Measurements from ENCODE around the gene POU3F1. TPM values are rescaled to one million over a fixed set of nuclear protein-coding genes. Genes with fewer than 3 reads are reported as not detected.

Gene POU3F1
- total RNA-seq, 3 donors from 2014 or later = 0.91 to 1.3 (median 1.0) TPM

- no peaks in the 10 kb centered on the region for H3K36me3 Mint-ChIP-seq (ENCODE audit: insufficient read depth)
- DNase-seq = no peak
- no peaks in the 10 kb centered on the region for H3K4me1 Mint-ChIP-seq (ENCODE audit: low read depth)
- H3K4me3 Mint-ChIP-seq = no peak overlapping the region
- H3K27me3 Mint-ChIP-seq (ENCODE audit: low read depth) = peaks cover 3% of the 10 kb centered on the region
- ATAC-seq = no peak
- H3K9me3 Mint-ChIP-seq = no peaks in the 10 kb centered on the region
Measured at GRCh38 chr1:38082769-38083263, 36.2 kb upstream of the POU3F1 start.

GRCh38 chr1:38079019-38079418 lies 32.4 kb upstream of the POU3F1 start:
- H3K4me3 Mint-ChIP-seq = no peak overlapping the region
- peaks cover 7% of the 10 kb centered on the region for H3K27me3 Mint-ChIP-seq (ENCODE audit: low read depth)
- H3K36me3 Mint-ChIP-seq (ENCODE audit: insufficient read depth) = no peaks in the 10 kb centered on the region
- ATAC-seq (no peak), DNase-seq (no peak)
- no peaks in the 10 kb centered on the region for H3K4me1 Mint-ChIP-seq (ENCODE audit: low read depth)
- H3K9me3 Mint-ChIP-seq = no peaks in the 10 kb centered on the region

DNA sequence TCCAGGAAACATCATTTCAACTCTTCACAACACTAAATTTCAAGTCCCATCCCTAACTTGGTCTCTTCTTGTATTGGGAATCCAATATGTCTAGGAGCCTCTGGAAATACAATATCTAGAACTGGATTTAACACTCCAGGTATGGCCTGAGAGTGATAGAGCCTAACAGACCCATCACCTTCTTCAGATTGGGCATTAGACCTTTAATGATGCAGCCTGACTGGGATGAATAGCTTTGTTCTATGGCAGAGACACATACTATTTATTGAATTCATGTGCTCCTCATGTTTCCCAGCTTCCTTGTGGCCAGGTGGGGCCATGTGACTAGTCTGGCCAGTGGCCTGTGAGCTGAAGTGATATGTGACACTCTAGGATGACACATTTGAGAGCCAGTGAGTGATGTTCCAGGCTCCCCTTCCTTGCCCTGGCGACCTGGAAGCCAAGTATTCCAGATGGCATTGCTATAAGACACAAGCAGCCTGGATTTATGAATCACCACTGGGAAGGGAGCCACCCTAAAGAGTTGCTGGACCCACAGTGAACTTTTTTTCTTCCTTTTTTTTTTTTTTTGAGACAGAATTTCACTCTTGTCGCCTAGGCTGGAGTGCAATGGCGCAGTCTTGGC lies 31.0 kb upstream of the POU3F1 start:
- no peak overlapping the region for H3K4me3 Mint-ChIP-seq
- H3K36me3 Mint-ChIP-seq (ENCODE audit: insufficient read depth) = no peaks in the 10 kb centered on the region
- H3K4me1 Mint-ChIP-seq (ENCODE audit: low read depth) = no peaks in the 10 kb centered on the region
- DNase-seq = no peak
- no peaks in the 10 kb centered on the region for H3K9me3 Mint-ChIP-seq
- no peak for ATAC-seq
- H3K27me3 Mint-ChIP-seq (ENCODE audit: low read depth) = peaks cover 11% of the 10 kb centered on the region

DNA sequence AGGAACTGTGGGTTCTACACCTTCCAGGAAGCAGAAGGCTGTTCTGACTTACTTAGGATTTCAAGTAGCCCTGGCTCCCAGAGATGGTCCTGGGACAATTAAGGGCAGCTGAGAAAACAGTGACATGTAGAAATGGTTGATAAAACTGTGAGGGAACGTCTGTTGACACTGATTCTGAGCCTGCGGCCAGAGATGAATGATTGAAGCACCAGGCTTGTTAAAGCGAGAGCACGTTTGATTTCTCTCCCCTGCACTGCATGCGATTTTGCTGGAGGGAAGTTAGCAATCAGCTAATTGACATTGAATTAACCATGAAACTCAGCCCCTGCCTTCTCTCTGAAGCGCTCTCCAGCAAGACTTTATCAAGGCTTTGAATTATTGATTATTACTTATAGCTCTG lies 29.9 kb upstream of the POU3F1 start:
- H3K27me3 Mint-ChIP-seq (ENCODE audit: low read depth) = peaks cover 18% of the 10 kb centered on the region
- DNase-seq (no peak), ATAC-seq (no peak)
- H3K9me3 Mint-ChIP-seq = no peaks in the 10 kb centered on the region
- H3K4me3 Mint-ChIP-seq = no peak overlapping the region
- H3K4me1 Mint-ChIP-seq (ENCODE audit: low read depth) = no peaks in the 10 kb centered on the region
- no peaks in the 10 kb centered on the region for H3K36me3 Mint-ChIP-seq (ENCODE audit: insufficient read depth)

- H3K4me1 Mint-ChIP-seq (ENCODE audit: low read depth) = no peaks in the 10 kb centered on the region
- ATAC-seq (no peak), DNase-seq (no peak)
- H3K9me3 Mint-ChIP-seq = no peaks in the 10 kb centered on the region
- peaks cover 20% of the 10 kb centered on the region for H3K27me3 Mint-ChIP-seq (ENCODE audit: low read depth)
- H3K36me3 Mint-ChIP-seq (ENCODE audit: insufficient read depth) = no peaks in the 10 kb centered on the region
- no peak overlapping the region for H3K4me3 Mint-ChIP-seq
Measured at GRCh38 chr1:38076038-38076437, 29.4 kb upstream of the POU3F1 start.

- ATAC-seq (no peak), DNase-seq (no peak)
- Mint-ChIP-seq H3K4me1 (ENCODE audit: low read depth) (no peaks in the 10 kb centered on the region), H3K36me3 (ENCODE audit: insufficient read depth) (no peaks in the 10 kb centered on the region), H3K27me3 (ENCODE audit: low read depth) (peaks cover 28% of the 10 kb centered on the region), H3K9me3 (no peaks in the 10 kb centered on the region), H3K4me3 (no peak overlapping the region)
Measured at GRCh38 chr1:38075191-38075590, 28.6 kb upstream of the POU3F1 start.

GRCh38 chr1:38074302-38074677 lies 27.7 kb upstream of the POU3F1 start:
- H3K36me3 Mint-ChIP-seq (ENCODE audit: insufficient read depth) = no peaks in the 10 kb centered on the region
- H3K4me3 Mint-ChIP-seq = no peak overlapping the region
- DNase-seq (no peak), ATAC-seq (no peak)
- no peaks in the 10 kb centered on the region for H3K9me3 Mint-ChIP-seq
- peaks cover 31% of the 10 kb centered on the region for H3K27me3 Mint-ChIP-seq (ENCODE audit: low read depth)
- no peaks in the 10 kb centered on the region for H3K4me1 Mint-ChIP-seq (ENCODE audit: low read depth)

- Mint-ChIP-seq H3K4me3 (no peak overlapping the region), H3K27me3 (ENCODE audit: low read depth) (peaks cover 31% of the 10 kb centered on the region), H3K4me1 (ENCODE audit: low read depth) (no peaks in the 10 kb centered on the region), H3K36me3 (ENCODE audit: insufficient read depth) (no peaks in the 10 kb centered on the region), H3K9me3 (no peaks in the 10 kb centered on the region)
- ATAC-seq (no peak), DNase-seq (no peak)
Measured at GRCh38 chr1:38073534-38074301, 27.1 kb upstream of the POU3F1 start.

- ATAC-seq = no peak
- H3K4me3 Mint-ChIP-seq = no peak overlapping the region
- no peaks in the 10 kb centered on the region for H3K4me1 Mint-ChIP-seq (ENCODE audit: low read depth)
- no peaks in the 10 kb centered on the region for H3K36me3 Mint-ChIP-seq (ENCODE audit: insufficient read depth)
- H3K9me3 Mint-ChIP-seq = no peaks in the 10 kb centered on the region
- H3K27me3 Mint-ChIP-seq (ENCODE audit: low read depth) = peaks cover 35% of the 10 kb centered on the region
- no peak for DNase-seq
Measured at GRCh38 chr1:38072858-38073257, 26.3 kb upstream of the POU3F1 start.

DNA sequence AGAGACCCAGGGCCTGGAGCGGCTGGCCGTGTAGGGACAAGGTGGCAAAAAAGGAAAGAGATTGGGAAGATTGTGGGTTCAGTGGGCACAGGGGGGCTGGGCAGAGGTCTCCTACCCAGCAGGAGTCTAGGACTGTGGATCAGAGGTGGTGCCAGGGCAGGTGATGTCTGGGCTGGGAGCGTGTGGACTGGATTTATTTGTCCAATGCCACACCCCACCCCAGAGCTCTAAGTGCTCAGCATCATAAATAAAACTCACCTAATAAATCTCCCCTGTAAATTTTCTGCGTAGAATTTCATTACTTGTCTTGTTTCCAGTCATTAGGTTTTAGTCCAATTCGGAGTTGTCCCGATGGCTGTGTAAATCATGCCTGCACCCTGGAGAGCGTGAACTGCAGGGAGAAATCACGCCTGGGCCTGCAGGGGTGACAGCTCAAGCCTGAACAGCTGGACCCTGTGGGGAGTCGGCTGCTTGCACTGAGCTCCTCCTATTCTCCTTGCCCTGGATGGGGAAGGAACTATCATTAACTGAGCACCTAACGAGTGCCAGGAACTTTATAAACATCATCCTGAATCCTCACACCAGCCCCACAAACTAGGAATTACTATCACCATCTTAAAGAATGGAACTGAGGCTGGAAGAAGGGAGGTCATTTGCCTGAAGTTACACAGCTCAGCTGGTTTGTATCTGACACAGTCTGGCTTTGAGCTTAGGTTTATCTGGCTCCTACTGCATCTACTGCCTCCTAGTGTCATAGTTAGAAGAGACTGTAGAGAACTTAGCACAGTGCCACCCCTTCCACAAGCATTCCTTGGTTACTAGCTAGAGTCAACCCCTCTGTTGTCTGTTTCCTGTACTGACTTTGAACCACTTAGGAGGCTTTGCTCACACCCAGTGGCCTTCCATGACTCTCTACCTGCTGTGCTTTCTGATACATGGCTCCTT lies 25.0 kb upstream of the POU3F1 start:
- no peaks in the 10 kb centered on the region for H3K9me3 Mint-ChIP-seq
- DNase-seq (no peak), ATAC-seq (peak; percentile 84 to 86)
- H3K27me3 Mint-ChIP-seq (ENCODE audit: low read depth) = peaks cover 41% of the 10 kb centered on the region
- H3K4me3 Mint-ChIP-seq = no peak overlapping the region
- no peaks in the 10 kb centered on the region for H3K4me1 Mint-ChIP-seq (ENCODE audit: low read depth)
- no peaks in the 10 kb centered on the region for H3K36me3 Mint-ChIP-seq (ENCODE audit: insufficient read depth)

- no peak overlapping the region for H3K4me3 Mint-ChIP-seq
Measured at GRCh38 chr1:38068980-38069340, 22.4 kb upstream of the POU3F1 start.

DNA sequence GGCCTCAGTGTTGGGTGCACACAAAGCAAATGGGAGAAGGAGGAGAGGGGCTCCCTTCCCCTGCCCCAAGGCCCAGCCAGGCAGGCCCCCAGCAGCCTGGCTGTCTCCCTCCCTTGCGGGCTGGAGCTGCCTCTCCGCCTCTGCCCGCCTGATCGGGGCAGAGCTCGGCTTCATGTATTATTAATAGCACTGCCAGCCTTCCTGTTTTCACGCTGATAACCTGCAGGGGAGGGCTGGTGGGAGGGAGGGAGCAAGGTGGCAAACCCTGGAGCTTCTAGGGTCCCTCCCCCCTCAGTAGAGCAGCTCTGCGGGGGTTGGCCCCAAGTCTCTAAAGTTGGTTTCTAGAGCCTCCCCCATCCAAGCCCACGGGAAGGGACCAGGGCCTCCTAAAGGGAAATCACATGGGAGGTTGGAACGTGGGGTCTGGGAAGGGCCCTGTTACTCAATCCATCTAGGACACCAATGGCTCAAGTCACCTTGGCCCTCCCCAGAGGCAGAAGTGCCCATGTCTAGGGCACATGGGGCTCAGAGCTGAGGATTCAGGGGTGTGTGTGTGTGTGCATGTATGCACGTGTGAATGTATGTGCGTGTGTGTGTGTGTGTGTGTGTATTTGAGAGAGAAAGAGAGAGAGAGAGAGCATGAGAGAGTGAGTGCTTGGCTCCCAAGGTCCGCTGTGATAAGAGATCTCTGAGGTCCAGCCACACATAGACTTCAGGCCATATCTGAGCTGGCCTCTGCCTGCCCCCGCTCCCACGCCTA lies 21.8 kb upstream of the POU3F1 start:
- Mint-ChIP-seq H3K27me3 (ENCODE audit: low read depth) (peaks cover 36% of the 10 kb centered on the region), H3K4me3 (no peak overlapping the region), H3K36me3 (ENCODE audit: insufficient read depth) (no peaks in the 10 kb centered on the region), H3K4me1 (ENCODE audit: low read depth) (no peaks in the 10 kb centered on the region), H3K9me3 (no peaks in the 10 kb centered on the region)
- DNase-seq = no peak
- no peak for ATAC-seq

More at GRCh38 chr1:38068980-38069340, 22.4 kb upstream of the POU3F1 start:
- H3K4me1 Mint-ChIP-seq (ENCODE audit: low read depth) = no peaks in the 10 kb centered on the region
- DNase-seq (no peak), ATAC-seq (no peak)
- no peaks in the 10 kb centered on the region for H3K36me3 Mint-ChIP-seq (ENCODE audit: insufficient read depth)
- H3K27me3 Mint-ChIP-seq (ENCODE audit: low read depth) = peaks cover 37% of the 10 kb centered on the region
- H3K9me3 Mint-ChIP-seq = no peaks in the 10 kb centered on the region

- Mint-ChIP-seq H3K27me3 (ENCODE audit: low read depth) (peaks cover 14% of the 10 kb centered on the region), H3K36me3 (ENCODE audit: insufficient read depth) (no peaks in the 10 kb centered on the region), H3K9me3 (no peaks in the 10 kb centered on the region), H3K4me3 (no peak overlapping the region), H3K4me1 (ENCODE audit: low read depth) (peaks cover 3% of the 10 kb centered on the region)
- ATAC-seq = no peak
- DNase-seq = no peak
Measured at GRCh38 chr1:38064197-38064903, 17.8 kb upstream of the POU3F1 start.
